Upper lobe of left lung (tissue), 6 donors: ENCODE results near the gene ITPR1. TPM values are rescaled to one million over a fixed set of nuclear protein-coding genes. Genes with fewer than 3 reads are reported as not detected.

ENCODE experiments used
- ATAC-seq, 2 donors: fragments of 200-7000 bp; cut with Tn5 transposase; one replicate each; pipeline ENCODE4 v1.9.1; 2022; ENCODE audit warnings: mild to moderate bottlenecking in 2 of 2, moderate library complexity in 2 of 2; ENCODE audit not compliant: low FRiP score in 2 of 2
- DNase-seq, 2 donors: peaks; one replicate each; pipeline ENCODE4 v3.0.0-alpha.2; 2019 to 2020
- H3K27ac ChIP-seq, 4 donors: fragments of 200-600 bp; sonication (generic); one replicate each; pipeline ENCODE4 v1.5.1; 2016 to 2019
- H3K27me3 ChIP-seq, 4 donors: fragments of 200-600 bp; sonication (generic); one replicate each; pipeline ENCODE4 v1.5.1; 2017 to 2019
- H3K36me3 ChIP-seq, 4 donors: fragments of 200-600 bp; sonication (generic); one replicate each; pipeline ENCODE4 v1.5.1; 2016 to 2019
- H3K4me1 ChIP-seq, 4 donors: fragments of 200-600 bp; sonication (generic); one replicate each; pipeline ENCODE4 v1.5.1; 2018 to 2019
- H3K4me3 ChIP-seq, 4 donors: fragments of 200-600 bp; sonication (generic); one replicate each; pipeline ENCODE4 v1.5.1; 2017 to 2019; ENCODE audit warnings: mild to moderate bottlenecking in 2 of 4, moderate library complexity in 1 of 4
- H3K9me3 ChIP-seq, 4 donors: fragments of 200-600 bp; sonication (generic); one replicate each; pipeline ENCODE4 v1.5.1; 2018 to 2019
- CTCF ChIP-seq, 6 experiments: fragments of 450-650 bp in 4 of 6; fragments of 200-600 bp in 2 of 6; sonication (generic) in 2 of 6; IDR thresholded peaks; one replicate each; pipeline ENCODE4 v1.5.1; 2016 to 2019; ENCODE audit warnings: antibody characterized with exemption in 6 of 6
- EP300 ChIP-seq, 4 donors: sonication (generic); formaldehyde crosslinking; IDR thresholded peaks; one replicate each; pipeline ENCODE4 v1.5.1; 2017; ENCODE audit warnings: antibody characterized with exemption in 4 of 4, control low read depth in 2 of 4
- POLR2A ChIP-seq, 4 donors: fragments of 450-650 bp; IDR thresholded peaks; one replicate each; pipeline ENCODE4 v1.5.1; 2016 to 2017; ENCODE audit warnings: antibody characterized with exemption in 4 of 4, mild to moderate bottlenecking in 2 of 4
- POLR2AphosphoS5 ChIP-seq, 2 donors: sonication (generic); formaldehyde crosslinking; IDR thresholded peaks; one replicate each; pipeline ENCODE4 v1.5.1; 2017; ENCODE audit warnings: antibody characterized with exemption in 2 of 2
- WGBS, 2 donors: methylation state at CpG; one replicate each; pipeline ENCODE4 v1.1.5; 2017 to 2018; 5-methylcytosine and 5-hydroxymethylcytosine counted together
- total RNA-seq, 6 donors: library from RNA; depleted of rRNA in 4 of 6; stranded (reverse); fragments of >200 nt in 4 of 6; gene quantifications; one replicate each; pipeline versions ENCODE4 v1.1.0 to v1.2.1, GENCODE V29; 2016 to 2021
- donor health status: DM: no; HTN: no; CAD: no; lungs with moderate emphysema.
- donor health status: DM: no; HTN: yes; CAD: no; lungs with severe emphysema.

ITPR1 gene
- total RNA-seq, 6 donors from 2014 or later, result 55.5 to 136 (median 66.2) TPM

- no peaks in the 10 kb centered on the region for H3K9me3 ChIP-seq
- no peak overlapping the region for H3K27ac ChIP-seq
- peaks cover 0 to 4% (median 0%) of the 10 kb centered on the region in 4 donors for H3K4me1 ChIP-seq
- H3K27me3 ChIP-seq, result no peaks in the 10 kb centered on the region
- H3K36me3 ChIP-seq, result no peaks in the 10 kb centered on the region
- DNase-seq, result no peak
- no peak for ATAC-seq
- TF ChIP-seq POLR2A (IDR thresholded peaks at IDR 0.05) (no peak), CTCF (IDR thresholded peaks at IDR 0.05) (no peak), EP300 (IDR thresholded peaks at IDR 0.05) (no peak), POLR2AphosphoS5 (IDR thresholded peaks at IDR 0.05) (no peak)
- no peak overlapping the region for H3K4me3 ChIP-seq
- 73 to 80% methylated on average over 4 of the region's 4 CpGs for WGBS, 2 donors
Measured at GRCh38 chr3:4599612-4600011, 106.5 kb downstream of the ITPR1 start.

- no peak for ATAC-seq
- Histone ChIP-seq H3K27me3 (no peaks in the 10 kb centered on the region), H3K4me3 (no peak overlapping the region), H3K4me1 (peaks cover 0 to 4% (median 0%) of the 10 kb centered on the region in 4 donors), H3K27ac (no peak overlapping the region), H3K9me3 (no peaks in the 10 kb centered on the region), H3K36me3 (no peaks in the 10 kb centered on the region)
- TF ChIP-seq CTCF (IDR thresholded peaks at IDR 0.05), result no peak
- TF ChIP-seq EP300 (IDR thresholded peaks at IDR 0.05), result no peak
- no peak for TF ChIP-seq POLR2A (IDR thresholded peaks at IDR 0.05)
- no peak for TF ChIP-seq POLR2AphosphoS5 (IDR thresholded peaks at IDR 0.05)
- no peak for DNase-seq
- 72 to 84% methylated on average over 6 of the region's 6 CpGs for WGBS, 2 donors
Measured at GRCh38 chr3:4600493-4600892, 107.3 kb downstream of the ITPR1 start.

- WGBS, 2 donors, result 65 to 71% methylated on average over 3 of the region's 3 CpGs
- peaks cover 0 to 4% (median 0%) of the 10 kb centered on the region in 4 donors for H3K4me1 ChIP-seq
Measured at GRCh38 chr3:4601892-4602291, 108.7 kb downstream of the ITPR1 start.

GRCh38 chr3:4604693-4605092 is 111.5 kb downstream of the ITPR1 start:
- Histone ChIP-seq H3K27ac (no peak overlapping the region), H3K9me3 (no peaks in the 10 kb centered on the region), H3K36me3 (no peaks in the 10 kb centered on the region), H3K27me3 (no peaks in the 10 kb centered on the region), H3K4me3 (no peak overlapping the region), H3K4me1 (peaks cover 0 to 4% (median 0%) of the 10 kb centered on the region in 4 donors)
- TF ChIP-seq POLR2A (IDR thresholded peaks at IDR 0.05), result no peak
- ATAC-seq (no peak), DNase-seq (no peak)
- 89 to 91% methylated on average over 5 of the region's 5 CpGs for WGBS, 2 donors

More at GRCh38 chr3:4601892-4602291, 108.7 kb downstream of the ITPR1 start:
- no peak for TF ChIP-seq POLR2A (IDR thresholded peaks at IDR 0.05)
- DNase-seq, result no peak
- Histone ChIP-seq H3K4me3 (no peak overlapping the region), H3K27ac (no peak overlapping the region), H3K9me3 (no peaks in the 10 kb centered on the region), H3K36me3 (no peaks in the 10 kb centered on the region), H3K27me3 (no peaks in the 10 kb centered on the region)
- no peak for ATAC-seq

- DNase-seq, result no peak
- 72 to 85% methylated on average over 4 of the region's 4 CpGs for WGBS, 2 donors
Measured at GRCh38 chr3:4606911-4607310, 113.8 kb downstream of the ITPR1 start.

More at GRCh38 chr3:4606911-4607310, 113.8 kb downstream of the ITPR1 start:
- Histone ChIP-seq H3K9me3 (no peaks in the 10 kb centered on the region), H3K36me3 (no peaks in the 10 kb centered on the region), H3K27ac (no peak overlapping the region), H3K4me1 (peaks cover 0 to 2% (median 0%) of the 10 kb centered on the region in 4 donors), H3K27me3 (no peaks in the 10 kb centered on the region), H3K4me3 (no peak overlapping the region)
- ATAC-seq, result no peak
- TF ChIP-seq POLR2AphosphoS5 (IDR thresholded peaks at IDR 0.05) (no peak), EP300 (IDR thresholded peaks at IDR 0.05) (no peak), CTCF (IDR thresholded peaks at IDR 0.05) (no peak), POLR2A (IDR thresholded peaks at IDR 0.05) (no peak)
